Measurements from ENCODE around the gene FAM216B. TPM values are rescaled to one million over a fixed set of nuclear protein-coding genes. Genes with fewer than 3 reads are reported as not detected.

Gene FAM216B
- total and polyA plus RNA-seq, 2 experiments from 2014 or later, result 0.90 to 2.2 TPM

DNA sequence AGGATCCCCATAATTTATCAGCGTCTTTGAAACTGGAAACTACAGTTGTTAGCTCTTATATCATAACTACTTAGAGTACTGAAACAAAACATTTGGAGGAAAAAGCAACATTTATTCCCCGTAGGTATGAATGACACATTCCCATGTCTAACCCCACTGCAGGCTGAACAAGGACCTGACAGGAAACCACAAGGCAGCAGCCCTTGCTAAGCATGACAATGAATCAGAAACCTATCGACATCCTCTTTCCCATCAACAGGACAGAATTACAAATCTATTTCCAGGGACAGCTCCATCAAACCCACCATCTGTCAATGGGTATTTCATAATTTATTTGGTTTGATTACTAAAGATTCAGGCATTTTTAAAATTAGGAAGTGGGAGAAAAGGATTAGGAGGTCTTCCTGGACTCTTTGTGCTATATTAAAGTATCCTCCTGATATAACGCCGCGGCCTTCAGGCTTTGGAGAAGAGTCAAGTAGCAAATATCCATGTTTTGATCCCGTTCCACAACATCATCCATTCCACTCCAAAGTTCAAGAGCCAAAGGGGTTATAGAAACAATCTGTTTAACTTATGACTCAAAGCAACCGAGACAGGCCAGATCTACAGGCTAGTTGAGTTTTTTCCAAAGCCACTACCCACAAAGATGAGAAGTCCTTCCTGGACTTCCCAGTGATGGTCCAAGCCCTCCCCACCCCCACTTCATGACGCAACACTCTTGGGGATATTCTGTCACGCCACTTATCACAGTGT lies 51.1 kb downstream of the FAM216B start:
- TF ChIP-seq, protein P1, sequence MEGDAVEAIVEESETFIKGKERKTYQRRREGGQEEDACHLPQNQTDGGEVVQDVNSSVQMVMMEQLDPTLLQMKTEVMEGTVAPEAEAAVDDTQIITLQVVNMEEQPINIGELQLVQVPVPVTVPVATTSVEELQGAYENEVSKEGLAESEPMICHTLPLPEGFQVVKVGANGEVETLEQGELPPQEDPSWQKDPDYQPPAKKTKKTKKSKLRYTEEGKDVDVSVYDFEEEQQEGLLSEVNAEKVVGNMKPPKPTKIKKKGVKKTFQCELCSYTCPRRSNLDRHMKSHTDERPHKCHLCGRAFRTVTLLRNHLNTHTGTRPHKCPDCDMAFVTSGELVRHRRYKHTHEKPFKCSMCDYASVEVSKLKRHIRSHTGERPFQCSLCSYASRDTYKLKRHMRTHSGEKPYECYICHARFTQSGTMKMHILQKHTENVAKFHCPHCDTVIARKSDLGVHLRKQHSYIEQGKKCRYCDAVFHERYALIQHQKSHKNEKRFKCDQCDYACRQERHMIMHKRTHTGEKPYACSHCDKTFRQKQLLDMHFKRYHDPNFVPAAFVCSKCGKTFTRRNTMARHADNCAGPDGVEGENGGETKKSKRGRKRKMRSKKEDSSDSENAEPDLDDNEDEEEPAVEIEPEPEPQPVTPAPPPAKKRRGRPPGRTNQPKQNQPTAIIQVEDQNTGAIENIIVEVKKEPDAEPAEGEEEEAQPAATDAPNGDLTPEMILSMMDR (IDR thresholded peaks at IDR 0.05; ENCODE audit: poor library complexity), result no peak
- TF ChIP-seq EZH2 (IDR thresholded peaks at IDR 0.05; ENCODE audit: borderline replicate concordance), result no peak
- no peak for TF ChIP-seq EZH2phosphoT487 (IDR thresholded peaks at IDR 0.05; ENCODE audit: low read depth, severe bottlenecking, unreplicated experiment)

DNA sequence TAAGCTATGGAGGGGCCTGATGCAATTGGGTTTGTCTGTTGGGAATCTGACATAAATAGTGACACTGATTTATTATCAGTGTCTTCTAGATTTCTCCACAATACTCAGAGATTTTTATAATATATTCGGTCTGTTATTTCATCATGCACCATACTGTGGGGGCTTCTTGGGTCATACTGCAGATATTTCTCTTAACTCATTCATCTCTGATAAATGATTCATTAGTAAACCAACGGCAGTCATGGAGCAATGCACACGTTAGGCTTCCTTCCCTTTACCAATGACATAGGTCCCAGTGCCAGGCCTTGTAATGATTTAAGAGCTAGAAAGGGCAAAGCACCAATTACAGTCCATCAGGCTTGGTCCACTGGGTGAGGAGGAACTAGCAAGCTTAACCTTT lies 53.6 kb downstream of the FAM216B start:
- Histone ChIP-seq H3K4me1 (ENCODE audit: insufficient read depth) (peaks cover 4% of the 10 kb centered on the region), H2AFZ (no peak overlapping the region), H3K27ac (no peak overlapping the region), H3K9me3 (ENCODE audit: low read depth) (no peaks in the 10 kb centered on the region), H3K27me3 (no peaks in the 10 kb centered on the region), H3K79me2 (no peaks in the 10 kb centered on the region), H3K36me3 (replicated peaks; ENCODE audit: insufficient read depth, low read depth) (no peaks in the 10 kb centered on the region), H3K9me2 (replicated peaks; ENCODE audit: insufficient read depth) (no peaks in the 10 kb centered on the region), H3K4me3 (no peak overlapping the region), H4K20me1 (ENCODE audit: insufficient read depth, poor library complexity, severe bottlenecking) (no peaks in the 10 kb centered on the region), H3K4me2 (no peak overlapping the region)
- TF ChIP-seq, protein P1 (IDR thresholded peaks at IDR 0.05; ENCODE audit: poor library complexity), result no peak
- no peak for TF ChIP-seq EZH2phosphoT487 (IDR thresholded peaks at IDR 0.05; ENCODE audit: low read depth, severe bottlenecking, unreplicated experiment)
- TF ChIP-seq EZH2 (IDR thresholded peaks at IDR 0.05; ENCODE audit: borderline replicate concordance), result no peak
- 93% methylated on average over 3 of the region's 3 CpGs for WGBS (ENCODE audit: low lambda C conversion rate, missing lambda C conversion rate)
- DNase-seq (ENCODE audit: low spot score), result no peak

More for the DNA sequence above, 51.1 kb downstream of the FAM216B start:
- Histone ChIP-seq H3K27me3 (no peaks in the 10 kb centered on the region), H3K4me3 (no peak overlapping the region), H2AFZ (no peak overlapping the region), H3K4me2 (no peak overlapping the region), H3K9me2 (replicated peaks; ENCODE audit: insufficient read depth) (no peaks in the 10 kb centered on the region), H3K4me1 (ENCODE audit: insufficient read depth) (peaks cover 4% of the 10 kb centered on the region), H3K27ac (no peak overlapping the region), H3K79me2 (no peaks in the 10 kb centered on the region), H3K36me3 (replicated peaks; ENCODE audit: insufficient read depth, low read depth) (no peaks in the 10 kb centered on the region), H3K9me3 (ENCODE audit: low read depth) (no peaks in the 10 kb centered on the region), H4K20me1 (ENCODE audit: insufficient read depth, poor library complexity, severe bottlenecking) (no peaks in the 10 kb centered on the region)
- DNase-seq (ENCODE audit: low spot score), result peak; percentile 20
- 74% methylated on average over 10 of the region's 10 CpGs for WGBS (ENCODE audit: low lambda C conversion rate, missing lambda C conversion rate)

DNA sequence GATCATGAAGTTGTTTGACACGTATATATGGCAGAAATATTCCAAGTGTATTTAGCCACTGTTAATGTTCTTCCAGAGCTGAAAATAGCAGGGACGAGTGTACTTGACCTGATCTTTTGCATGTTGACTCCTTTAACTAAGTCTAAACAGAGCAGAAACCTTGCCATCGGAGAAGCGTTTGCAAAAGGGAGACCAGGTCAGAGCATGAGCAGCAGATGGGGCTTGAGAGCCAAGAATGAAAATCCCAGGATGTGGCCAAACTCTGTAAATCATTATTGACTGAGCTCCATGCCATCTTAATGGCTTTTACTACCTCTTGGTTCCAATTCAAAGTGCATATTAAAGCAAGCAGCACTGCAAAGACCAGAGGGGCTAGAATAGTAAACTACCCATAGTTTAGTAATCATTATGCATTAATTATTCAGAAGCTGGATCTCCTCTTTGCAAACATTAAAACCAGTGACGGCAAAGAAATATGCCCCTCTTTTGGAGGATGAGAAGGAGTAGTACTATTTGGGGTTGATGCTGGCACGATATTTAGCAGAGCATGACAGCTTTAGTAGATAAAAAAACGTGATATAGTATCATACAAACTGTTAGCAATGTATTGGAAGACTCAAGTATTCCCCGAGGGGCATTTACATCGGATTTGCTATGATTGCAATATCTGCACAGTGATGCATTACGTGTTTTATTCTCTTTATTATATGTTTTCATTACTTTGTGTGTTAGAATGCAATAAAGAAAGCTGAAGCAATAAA lies 55.7 kb downstream of the FAM216B start:
- WGBS (ENCODE audit: low lambda C conversion rate, missing lambda C conversion rate), result 37% methylated on average over 10 of the region's 10 CpGs
- Histone ChIP-seq H3K4me3 (no peak overlapping the region), H3K4me2 (peak overlapping the region; percentile 25), H3K27me3 (no peaks in the 10 kb centered on the region), H3K9me3 (ENCODE audit: low read depth) (no peaks in the 10 kb centered on the region), H3K27ac (peak overlapping the region; percentile 19), H3K9me2 (replicated peaks; ENCODE audit: insufficient read depth) (no peaks in the 10 kb centered on the region), H3K36me3 (replicated peaks; ENCODE audit: insufficient read depth, low read depth) (no peaks in the 10 kb centered on the region), H3K79me2 (no peaks in the 10 kb centered on the region), H2AFZ (no peak overlapping the region), H4K20me1 (ENCODE audit: insufficient read depth, poor library complexity, severe bottlenecking) (no peaks in the 10 kb centered on the region), H3K4me1 (ENCODE audit: insufficient read depth) (peaks cover 4% of the 10 kb centered on the region)
- no peak for TF ChIP-seq EZH2 (IDR thresholded peaks at IDR 0.05; ENCODE audit: borderline replicate concordance)
- no peak for TF ChIP-seq EZH2phosphoT487 (IDR thresholded peaks at IDR 0.05; ENCODE audit: low read depth, severe bottlenecking, unreplicated experiment)
- TF ChIP-seq, protein P1 (IDR thresholded peaks at IDR 0.05; ENCODE audit: poor library complexity), result peak; percentile 63
- DNase-seq (ENCODE audit: low spot score), result peak; percentile 67

Other genes starting within 250 kb of the FAM216B start
- 0.24 and 0.83 TPM in 2 replicates for gene TNFSF11, start 207.4 kb upstream of the FAM216B start, total RNA-seq
- gene TNFSF11, start 207.4 kb upstream of the FAM216B start, polyA plus RNA-seq, result 0.17 TPM in 1 of 2 replicates, not detected in the other
- gene EPSTI1, start 210.7 kb downstream of the FAM216B start, total RNA-seq, result 22.2 and 24.5 TPM in 2 replicates
- 27.7 and 31.0 TPM in 2 replicates for gene EPSTI1, start 210.7 kb downstream of the FAM216B start, polyA plus RNA-seq
- gene DNAJC15, start 242.0 kb downstream of the FAM216B start, total RNA-seq, result 3.5 and 4.3 TPM in 2 replicates
- gene DNAJC15, start 242.0 kb downstream of the FAM216B start, polyA plus RNA-seq, result 10.6 and 12.4 TPM in 2 replicates